Choroid plexus epithelial cell (primary cell): ENCODE results near the gene BTBD17.
A peak's percentile ranks its signal among the peaks of the same experiment; 100 is the strongest.

Source experiments
- DNase-seq: peaks from one replicate; pipeline ENCODE4 v3.0.0-alpha.2; 2010; ENCODE audit warnings: low read depth
- H3K4me3 ChIP-seq: 2 replicates; pipeline ENCODE4 v1.5.1; 2011; ENCODE audit warnings: low read depth, mild to moderate bottlenecking, control low read depth, low read length, moderate library complexity
- CTCF ChIP-seq: conservative IDR thresholded peaks from 2 replicates; pipeline ENCODE4 v1.5.1; 2011; ENCODE audit warnings: low read depth, mild to moderate bottlenecking, control low read depth, inconsistent platforms, low read length, moderate library complexity

The BTBD17 gene

GRCh38 chr17:74387365-74388218 is 25.9 kb upstream of the BTBD17 start:
- DNase-seq = no peak
- H3K4me3 ChIP-seq = no peak overlapping the region
- TF ChIP-seq CTCF = no peak

GRCh38 chr17:74386386-74386785 is 24.7 kb upstream of the BTBD17 start:
- peak; percentile 10 for DNase-seq
- H3K4me3 ChIP-seq = no peak overlapping the region
- TF ChIP-seq CTCF = no peak

GRCh38 chr17:74385201-74385600 is 23.5 kb upstream of the BTBD17 start:
- no peak for TF ChIP-seq CTCF
- no peak for DNase-seq
- no peak overlapping the region for H3K4me3 ChIP-seq

GRCh38 chr17:74383141-74383540 is 21.5 kb upstream of the BTBD17 start:
- TF ChIP-seq CTCF = no peak
- H3K4me3 ChIP-seq = no peak overlapping the region
- no peak for DNase-seq

GRCh38 chr17:74380959-74381808 is 19.5 kb upstream of the BTBD17 start:
- DNase-seq = no peak
- TF ChIP-seq CTCF = no peak
- no peak overlapping the region for H3K4me3 ChIP-seq

GRCh38 chr17:74380086-74380958 is 18.7 kb upstream of the BTBD17 start:
- no peak for TF ChIP-seq CTCF
- DNase-seq = no peak
- no peak overlapping the region for H3K4me3 ChIP-seq
